CD14-positive monocyte (primary cell): ENCODE measurements around the gene BNIPL. TPM values are rescaled to one million over a fixed set of nuclear protein-coding genes. Genes with fewer than 3 reads are reported as not detected.

Experiments
- DNase-seq, 3 donors: peaks; one replicate each; pipeline ENCODE4 v3.0.0-alpha.2; 2011 to 2022
- H2AFZ ChIP-seq: 2 replicates; pipeline ENCODE4 v1.6.0; 2012; ENCODE audit warnings: mild to moderate bottlenecking, low read depth, low read length, inconsistent platforms; ENCODE audit not compliant: insufficient read depth, poor library complexity, severe bottlenecking
- H3K27ac ChIP-seq, 2 donors: 1 replicate in 1 of 2; 2 replicates in 1 of 2; pipeline ENCODE4 v1.5.1; 2012 to 2013; ENCODE audit warnings: low read length in 2 of 2, control low read depth in 1 of 2, inconsistent platforms in 1 of 2, low read depth in 1 of 2, mild to moderate bottlenecking in 1 of 2
- H3K27me3 ChIP-seq, 2 donors: one replicate each; pipeline versions ENCODE4 v1.6.0 to v1.6.1; 2011 to 2013; ENCODE audit warnings: low read length in 2 of 2; ENCODE audit not compliant: control insufficient read depth in 2 of 2, insufficient read depth in 2 of 2
- H3K36me3 ChIP-seq, 2 donors: replicated peaks in 1 of 2; 1 replicate in 1 of 2; 2 replicates in 1 of 2; pipeline versions ENCODE4 v1.5.1 to v1.6.1; 2012 to 2013; ENCODE audit warnings: low read length in 2 of 2, control low read depth in 1 of 2, inconsistent platforms in 1 of 2, mild to moderate bottlenecking in 1 of 2; ENCODE audit not compliant: insufficient read depth in 2 of 2, control insufficient read depth in 1 of 2
- H3K4me1 ChIP-seq, 2 donors: 1 replicate in 1 of 2; 2 replicates in 1 of 2; pipeline versions ENCODE4 v1.5.1 to v1.6.1; 2012 to 2013; ENCODE audit warnings: low read length in 2 of 2, control low read depth in 1 of 2, inconsistent platforms in 1 of 2, mild to moderate bottlenecking in 1 of 2, moderate library complexity in 1 of 2; ENCODE audit not compliant: insufficient read depth in 2 of 2, control insufficient read depth in 1 of 2
- H3K4me2 ChIP-seq: replicated peaks from 2 replicates; pipeline ENCODE3; 2012; ENCODE audit warnings: low read length, moderate library complexity, mild to moderate bottlenecking; ENCODE audit not compliant: poor library complexity, severe bottlenecking; ENCODE audit errors: extremely low read depth
- H3K4me3 ChIP-seq, 3 experiments: fragments of 200-600 bp in 1 of 3; sonication (generic) in 1 of 3; replicated peaks in 1 of 3; 1 replicate in 2 of 3; 2 replicates in 1 of 3; pipeline ENCODE4 v1.5.1; 2011 to 2013; ENCODE audit warnings: low read length in 3 of 3, mild to moderate bottlenecking in 3 of 3, control low read depth in 2 of 3, low read depth in 2 of 3, inconsistent platforms in 1 of 3, moderate library complexity in 1 of 3
- H3K79me2 ChIP-seq: 2 replicates; pipeline ENCODE4 v1.6.0; 2012; ENCODE audit warnings: mild to moderate bottlenecking, control low read depth, inconsistent platforms, low read length, moderate library complexity; ENCODE audit not compliant: insufficient read depth
- H3K9ac ChIP-seq: 2 replicates; pipeline ENCODE4 v1.6.0; 2017; ENCODE audit warnings: low read length, mild to moderate bottlenecking; ENCODE audit not compliant: insufficient read depth, poor library complexity, severe bottlenecking
- H3K9me3 ChIP-seq, 2 donors: replicated peaks in 1 of 2; 1 replicate in 1 of 2; 2 replicates in 1 of 2; pipeline versions ENCODE4 v1.5.1 to v1.6.1; 2012 to 2013; ENCODE audit warnings: low read length in 2 of 2, control low read depth in 1 of 2; ENCODE audit not compliant: control insufficient read depth in 1 of 2, insufficient read depth in 1 of 2
- H4K20me1 ChIP-seq: 2 replicates; pipeline ENCODE4 v1.6.0; 2012; ENCODE audit warnings: mild to moderate bottlenecking, low read length, control low read depth, moderate library complexity; ENCODE audit not compliant: insufficient read depth
- H3K27ac Mint-ChIP-seq, 7 donors: one replicate each; pipeline ENCODE4 v1.8.0; 2020; ENCODE audit warnings: mild to moderate bottlenecking in 7 of 7, mixed read lengths in 7 of 7, moderate library complexity in 6 of 7, inconsistent platforms in 2 of 7
- H3K27me3 Mint-ChIP-seq, 3 donors: one replicate each; pipeline ENCODE4 v1.8.0; 2021 to 2022; ENCODE audit warnings: low read depth in 3 of 3, mild to moderate bottlenecking in 3 of 3, mixed read lengths in 3 of 3, moderate library complexity in 3 of 3, inconsistent platforms in 1 of 3
- H3K36me3 Mint-ChIP-seq, 2 donors: one replicate each; pipeline ENCODE4 v1.8.0; 2020; ENCODE audit warnings: mixed read lengths in 2 of 2, inconsistent platforms in 1 of 2, mild to moderate bottlenecking in 1 of 2
- H3K4me1 Mint-ChIP-seq: one replicate; pipeline ENCODE4 v1.8.0; 2020; ENCODE audit warnings: mild to moderate bottlenecking, mixed read lengths
- H3K4me3 Mint-ChIP-seq, 2 donors: one replicate each; pipeline ENCODE4 v1.8.0; 2020; ENCODE audit warnings: mild to moderate bottlenecking in 2 of 2, mixed read lengths in 2 of 2, moderate library complexity in 1 of 2
- H3K9me3 Mint-ChIP-seq, 7 donors: one replicate each; pipeline ENCODE4 v1.8.0; 2020 to 2022; ENCODE audit warnings: mixed read lengths in 7 of 7, mild to moderate bottlenecking in 6 of 7, moderate library complexity in 6 of 7, inconsistent platforms in 2 of 7
- CTCF ChIP-seq: fragments of 200-600 bp; IDR thresholded peaks from one replicate; pipeline ENCODE4 v1.8.0; 2022; ENCODE audit warnings: antibody characterized with exemption, mild to moderate bottlenecking
- WGBS: methylation state at CpG from one replicate; pipeline ENCODE4 v1.1.5; 2013; ENCODE audit warnings: missing lambda C conversion rate; ENCODE audit not compliant: insufficient coverage; 5-methylcytosine and 5-hydroxymethylcytosine counted together
- intact Hi-C, 2 donors: fragments of 100-400 bp; cut with micrococcal nuclease; formaldehyde crosslinking; loops; one replicate each; pipeline versions ENCODE4 v1.15.0 to v1.15.1; 2023
- polyA plus RNA-seq, 3 donors: library from polyadenylated mRNA; depleted of rRNA in 1 of 3; unstranded in 2 of 3; stranded (reverse) in 1 of 3; fragments of 300-500 nt in 2 of 3; fragments of >200 nt in 1 of 3; fragmentation: Illumina TruSeq in 2 of 3; gene quantifications; 1 replicate in 2 of 3; 2 replicates in 1 of 3; pipeline ENCODE4 v1.2.3, GENCODE V29; 2012 to 2021

Gene BNIPL
- polyA plus RNA-seq, 3 donors: 0.77 TPM; not detected in 2

GRCh38 chr1:150999051-150999674 lies 37.2 kb upstream of the BNIPL start:
- Mint-ChIP-seq H3K4me1 (peaks cover 59% of the 10 kb centered on the region), H3K36me3 (peaks cover 57 to 67% of the 10 kb centered on the region in 2 donors), H3K27ac (peak overlapping the region; percentile 30 to 87 (median 77)), H3K9me3 (peaks cover 0 to 3% (median 0%) of the 10 kb centered on the region in 7 donors), H3K4me3 (peak overlapping the region in 1 of 2 donors; percentile 45), H3K27me3 (peaks cover 2 to 3% (median 2%) of the 10 kb centered on the region in 3 donors)
- peak in 2 of 3 donors; percentile 43 to 62 for DNase-seq
- 4% methylated on average over 12 of the region's 17 CpGs for WGBS
- peaks cover 35% of the 10 kb centered on the region for H3K79me2 ChIP-seq
- H4K20me1 ChIP-seq: peaks cover 23% of the 10 kb centered on the region
- peaks cover 54 to 55% of the 10 kb centered on the region in 2 donors for H3K4me1 ChIP-seq
- H3K9ac ChIP-seq: no peak overlapping the region
- peak overlapping the region; percentile 19 for H3K4me2 ChIP-seq
- H3K27me3 ChIP-seq: no peaks in the 10 kb centered on the region
- H3K4me3 ChIP-seq: peak overlapping the region in 1 of 3 experiments; percentile 23
- H3K9me3 ChIP-seq: no peaks in the 10 kb centered on the region
- no peak overlapping the region for H2AFZ ChIP-seq
- no peak for TF ChIP-seq CTCF
- H3K27ac ChIP-seq: peak overlapping the region; percentile 2 to 29
- peaks cover 28 to 52% of the 10 kb centered on the region in 2 donors for H3K36me3 ChIP-seq
- intact Hi-C loops: loop anchor here in 1 of 2 donors (5.0 kb wide), 1 partner anchor 237 kb away; no protein-coding TSS in a partner anchor

DNA sequence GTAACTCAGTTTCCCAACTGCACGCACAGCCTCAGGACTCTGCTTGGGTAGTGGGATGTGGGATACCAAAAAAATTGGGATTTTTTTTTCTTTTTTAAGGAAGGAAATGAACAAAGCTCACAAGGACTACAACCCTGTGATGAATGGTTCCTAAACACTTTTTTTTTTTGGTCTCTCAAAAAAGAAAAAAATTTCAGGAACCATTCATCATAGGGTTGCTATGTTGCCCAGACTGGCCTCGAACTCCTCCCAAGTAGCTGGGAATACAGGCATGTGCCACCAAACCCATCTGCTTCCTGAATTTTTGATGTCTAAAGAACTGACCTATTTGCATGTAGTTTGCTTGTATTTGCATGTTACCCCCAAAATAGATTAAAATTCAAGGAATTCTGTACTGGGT lies 36.5 kb upstream of the BNIPL start:
- H3K27me3 Mint-ChIP-seq: peaks cover 0 to 3% (median 2%) of the 10 kb centered on the region in 3 donors
- H3K27ac Mint-ChIP-seq: peak overlapping the region in 1 of 7 donors; percentile 61
- Histone ChIP-seq H3K4me3 (peak overlapping the region in 1 of 3 experiments; percentile 23), H4K20me1 (peaks cover 23% of the 10 kb centered on the region), H3K27me3 (no peaks in the 10 kb centered on the region), H3K4me1 (peaks cover 62% of the 10 kb centered on the region in 2 donors), H3K79me2 (peaks cover 43% of the 10 kb centered on the region), H3K4me2 (peak overlapping the region; percentile 19), H3K9ac (no peak overlapping the region), H3K9me3 (no peaks in the 10 kb centered on the region), H3K36me3 (peaks cover 28 to 48% of the 10 kb centered on the region in 2 donors), H2AFZ (no peak overlapping the region), H3K27ac (peak overlapping the region in 1 of 2 donors; percentile 29)
- peaks cover 66% of the 10 kb centered on the region for H3K4me1 Mint-ChIP-seq
- intact Hi-C loops: loop anchor here (5.0 to 10.0 kb wide), 2 partner anchors 165 to 238 kb away; partner anchors contain the start of genes LYSMD1 (in 1 of the 2) and SCNM1 (in 1 of the 2)
- peaks cover 0 to 3% (median 0%) of the 10 kb centered on the region in 7 donors for H3K9me3 Mint-ChIP-seq
- TF ChIP-seq CTCF: no peak
- DNase-seq: no peak
- H3K36me3 Mint-ChIP-seq: peaks cover 52 to 63% of the 10 kb centered on the region in 2 donors
- WGBS: no CpG with 5 or more reads among the region's 2 CpGs
- no peak overlapping the region for H3K4me3 Mint-ChIP-seq
